NCI-H345 (cell line): ENCODE data around the gene APOOL.
A peak's percentile ranks its signal among the peaks of the same experiment; 100 is the strongest.

Experiments used
- DNase-seq: peaks from one replicate; lab custom pipeline; 2025; lab: John Stamatoyannopoulos, UW

The APOOL gene

DNA sequence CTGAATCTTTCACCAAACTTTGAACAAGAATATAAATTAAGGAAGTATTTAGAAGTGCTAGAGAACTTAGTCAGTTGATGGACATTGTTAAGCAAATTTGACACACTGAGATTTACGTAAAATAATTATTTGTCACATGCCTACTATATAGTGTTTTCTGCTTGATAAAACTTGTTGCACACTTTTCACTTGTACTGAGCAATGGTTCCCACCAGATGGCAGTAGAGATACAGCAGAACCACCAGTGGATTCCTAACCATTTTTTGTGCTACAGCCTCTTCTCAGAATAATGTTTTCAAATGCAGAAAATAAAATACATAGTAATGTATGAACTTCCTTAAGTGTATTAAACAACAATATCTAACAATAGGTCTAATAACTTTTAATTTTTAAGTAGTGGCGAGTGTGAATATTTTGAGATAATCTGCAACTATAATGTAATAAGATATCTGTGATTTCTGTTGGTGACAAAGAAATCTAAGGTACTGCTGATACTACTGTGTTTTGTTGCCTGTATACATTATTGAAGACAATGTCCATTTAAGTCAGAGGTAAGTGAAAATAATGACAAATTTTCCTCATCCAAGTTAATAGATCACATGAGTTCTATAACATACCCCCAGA lies 81.2 kb downstream of the APOOL start:
- DNase-seq = peak; percentile 1

DNA sequence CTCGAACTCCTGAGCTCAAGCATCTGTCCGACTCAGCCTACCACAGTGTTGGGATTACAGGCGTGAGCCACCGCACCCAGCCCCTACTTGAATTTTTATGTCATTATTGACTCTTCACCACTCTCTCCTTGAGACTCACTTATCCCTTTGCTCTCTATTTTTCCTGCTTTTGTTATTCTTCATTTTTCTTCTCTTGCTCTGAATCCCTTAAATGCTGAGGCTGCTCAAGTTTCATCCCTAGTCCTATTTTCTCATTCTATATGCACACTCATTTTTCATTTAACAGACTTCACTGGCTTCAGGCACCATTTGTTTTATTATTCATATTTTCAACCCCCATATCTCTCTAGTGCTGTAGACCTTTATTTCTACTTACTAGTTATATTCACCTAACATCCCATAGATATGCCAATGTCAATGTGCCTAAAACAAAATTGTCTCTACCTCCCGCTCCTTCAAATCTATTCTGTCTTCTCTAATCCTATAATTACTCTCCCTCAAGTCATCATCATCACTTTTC lies 85.7 kb downstream of the APOOL start:
- no peak for DNase-seq

DNA sequence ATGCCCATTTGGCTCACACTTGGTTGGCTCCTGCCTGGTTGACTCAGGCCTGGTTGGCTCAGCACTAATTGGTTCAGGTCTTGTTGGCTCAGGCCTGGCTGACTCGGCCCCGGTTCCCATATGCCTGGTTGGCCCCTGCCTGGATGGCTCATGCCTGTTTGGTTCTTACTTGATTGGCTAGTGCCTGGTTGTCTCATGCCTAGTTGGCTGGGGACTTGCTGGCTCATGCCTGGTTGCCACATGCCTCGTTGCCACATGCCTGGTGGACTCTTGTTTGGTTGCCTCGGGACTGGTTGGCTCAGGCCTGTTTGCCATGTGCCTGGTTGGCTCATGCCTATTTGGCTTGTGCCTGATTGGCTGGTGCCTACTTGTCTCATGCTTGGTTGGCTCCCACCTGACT lies 103.7 kb downstream of the APOOL start:
- no peak for DNase-seq

DNA sequence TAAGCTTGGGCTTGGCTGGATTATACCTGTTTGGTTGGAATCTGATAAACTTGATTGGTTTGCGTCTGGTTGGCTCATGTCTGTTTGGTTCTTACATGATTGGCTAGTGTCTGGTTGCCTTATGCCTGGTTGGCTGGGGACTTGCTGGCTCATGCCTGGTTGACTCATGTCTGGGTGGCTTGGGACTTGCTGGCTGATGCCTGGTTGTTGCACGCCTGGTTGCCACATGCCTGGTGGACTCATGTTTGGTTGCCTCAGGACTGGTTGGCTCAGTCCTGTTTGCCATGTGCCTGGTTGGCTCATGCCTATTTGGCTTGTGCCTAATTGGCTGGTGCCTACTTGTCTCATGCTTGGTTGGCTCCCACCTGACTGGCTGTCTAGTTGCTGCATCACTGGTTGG lies 104.5 kb downstream of the APOOL start:
- no peak for DNase-seq

DNA sequence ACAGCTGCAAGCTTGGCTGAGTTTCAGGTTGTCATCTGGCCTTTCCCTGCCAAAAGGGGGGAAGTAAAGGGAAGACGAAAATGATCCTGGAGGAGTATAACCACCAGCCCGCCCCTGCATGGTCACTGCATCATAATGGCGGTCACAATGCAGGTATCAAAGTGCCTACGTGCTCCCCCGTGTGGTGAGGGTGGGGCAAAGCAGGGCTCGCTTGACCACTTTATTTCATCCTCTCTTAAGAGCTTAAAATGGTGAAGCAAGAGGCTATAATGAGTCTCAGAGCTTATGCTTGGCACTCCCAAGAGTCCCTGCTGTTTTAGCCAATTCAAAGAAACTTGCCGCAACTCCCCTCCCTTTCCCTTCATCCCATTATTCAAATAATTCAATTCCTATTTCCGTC lies 105.6 kb downstream of the APOOL start:
- no peak for DNase-seq

DNA sequence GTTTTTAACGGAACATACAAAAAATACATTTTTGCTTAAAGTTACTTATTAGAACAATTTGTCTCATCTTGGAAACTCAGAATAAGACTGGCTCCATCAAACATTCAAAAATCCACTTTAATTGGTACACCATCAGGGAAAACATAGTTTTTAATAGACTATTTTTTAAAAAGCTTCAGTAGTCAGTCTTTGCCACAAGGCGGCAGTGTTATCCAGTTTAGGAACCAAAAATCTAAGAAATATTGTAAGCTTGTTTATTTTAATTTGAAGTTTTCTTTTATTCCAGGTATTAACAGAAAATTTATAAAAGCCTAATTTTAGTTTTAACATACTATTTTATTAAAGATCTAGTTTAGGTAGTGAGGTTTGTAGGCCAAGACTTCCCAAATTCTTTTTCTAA lies 107.7 kb downstream of the APOOL start:
- DNase-seq = no peak

DNA sequence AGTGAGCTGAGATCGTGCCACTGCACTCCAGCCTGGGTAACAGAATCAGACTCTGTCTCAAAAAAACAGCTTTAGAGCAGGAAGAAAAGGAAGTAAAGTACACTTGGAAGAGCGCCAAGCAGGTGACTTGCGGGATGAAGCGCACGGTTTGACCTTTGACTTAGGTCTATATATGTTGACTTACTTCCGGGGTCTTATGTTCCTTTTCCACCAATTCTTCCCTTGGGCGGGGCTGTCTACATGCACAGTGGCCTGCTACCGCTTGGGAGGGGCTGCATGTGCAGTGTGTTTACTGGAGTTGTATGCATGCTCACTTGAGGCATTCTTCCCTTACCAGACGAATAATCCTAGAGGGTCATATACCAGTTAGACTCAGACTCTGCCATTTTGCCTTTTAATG lies 108.6 kb downstream of the APOOL start:
- no peak for DNase-seq

DNA sequence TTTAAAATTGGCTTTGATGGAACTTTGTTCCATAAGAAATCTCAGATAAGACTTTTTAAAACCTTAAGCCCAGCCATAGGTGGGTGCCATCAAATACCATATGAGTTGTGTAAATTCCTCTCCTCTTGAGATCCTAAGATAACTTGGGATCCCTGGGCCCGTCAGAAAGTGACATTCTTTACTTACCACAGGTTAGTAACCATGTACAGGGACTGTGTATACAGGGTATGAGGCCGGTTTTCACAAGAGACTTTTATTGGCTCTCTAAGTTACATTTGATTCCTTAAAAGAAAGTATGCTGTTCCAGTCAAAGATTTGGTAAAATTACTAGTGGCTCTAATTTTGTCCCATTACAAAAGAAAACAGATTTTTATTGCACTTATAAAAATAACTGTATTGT lies 110.1 kb downstream of the APOOL start:
- DNase-seq = no peak

DNA sequence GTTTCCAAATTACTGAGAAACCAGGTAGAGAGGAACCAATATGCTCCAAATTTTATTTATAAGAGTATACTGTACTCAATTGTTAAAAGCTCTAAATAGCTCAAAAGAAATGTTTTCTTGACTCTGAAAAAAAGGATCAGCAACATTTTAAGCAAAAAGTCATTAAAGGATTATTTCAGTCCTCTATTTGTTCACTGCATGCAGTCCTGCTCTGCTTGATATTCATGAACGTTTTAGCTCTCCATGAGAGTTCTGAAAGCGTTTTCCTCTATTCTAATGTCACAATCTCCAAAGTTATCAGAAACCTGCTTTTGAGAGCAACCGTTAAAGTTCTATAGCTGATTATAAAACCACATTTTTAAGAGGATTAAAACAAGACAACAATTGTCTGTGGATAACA lies 110.5 kb downstream of the APOOL start:
- DNase-seq = no peak

DNA sequence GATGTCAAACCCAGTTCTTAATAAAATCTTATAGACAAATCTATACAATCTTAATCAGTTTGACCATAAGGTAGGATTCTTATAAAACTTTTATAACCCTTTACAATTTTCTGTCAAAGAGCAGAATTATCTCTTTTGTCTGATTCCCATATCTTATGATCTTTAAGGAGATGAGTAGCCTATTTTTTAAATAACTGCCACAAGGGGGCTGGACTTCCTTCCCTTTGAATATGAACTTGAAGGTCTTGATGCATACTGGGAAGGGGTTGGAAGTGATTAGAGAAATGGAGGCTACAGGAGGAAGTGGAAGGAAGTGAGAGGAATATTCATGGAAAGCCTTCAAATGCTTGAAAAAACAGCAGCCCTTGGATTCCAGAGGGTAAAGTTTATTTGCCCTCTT lies 111.1 kb downstream of the APOOL start:
- DNase-seq = no peak

DNA sequence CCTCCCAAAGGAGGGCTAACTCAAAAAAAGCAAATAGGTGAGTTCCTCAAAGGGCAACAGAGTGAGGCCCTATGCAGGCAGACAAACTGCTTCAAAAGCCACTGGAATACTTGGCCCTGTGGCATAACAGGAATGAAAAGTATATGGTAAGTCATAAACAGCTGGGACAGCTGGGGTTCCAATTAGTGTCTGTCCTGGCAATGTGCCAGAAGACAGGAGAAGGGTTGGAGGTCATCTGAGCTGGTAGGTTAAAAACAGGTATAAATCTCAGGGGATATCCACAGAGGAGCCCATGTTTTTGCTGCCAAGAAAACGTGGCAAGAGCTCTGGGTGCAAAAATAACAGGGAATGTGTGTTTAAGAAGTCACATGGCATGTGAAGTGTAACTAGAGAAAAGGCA lies 111.6 kb downstream of the APOOL start:
- peak; percentile 34 for DNase-seq

DNA sequence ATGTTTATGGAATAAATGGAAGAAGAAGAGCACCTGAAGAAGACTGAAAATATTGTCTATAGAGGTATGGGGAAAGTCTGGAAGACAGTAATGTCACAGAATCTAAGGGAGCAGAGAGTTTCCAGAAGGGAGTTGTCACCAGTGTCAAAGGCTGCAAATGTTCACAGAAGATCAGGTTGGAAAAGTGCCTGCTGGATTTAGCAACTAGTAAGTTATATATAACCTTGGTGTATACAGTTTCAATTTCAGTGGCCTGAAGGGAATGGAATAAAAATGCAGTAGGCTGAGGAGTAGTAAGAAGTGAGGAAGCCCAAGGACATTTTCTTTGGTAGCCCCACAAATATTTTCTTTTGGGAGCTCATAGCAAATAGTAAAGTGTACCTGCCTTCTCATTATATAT lies 132.7 kb downstream of the APOOL start:
- no peak for DNase-seq

DNA sequence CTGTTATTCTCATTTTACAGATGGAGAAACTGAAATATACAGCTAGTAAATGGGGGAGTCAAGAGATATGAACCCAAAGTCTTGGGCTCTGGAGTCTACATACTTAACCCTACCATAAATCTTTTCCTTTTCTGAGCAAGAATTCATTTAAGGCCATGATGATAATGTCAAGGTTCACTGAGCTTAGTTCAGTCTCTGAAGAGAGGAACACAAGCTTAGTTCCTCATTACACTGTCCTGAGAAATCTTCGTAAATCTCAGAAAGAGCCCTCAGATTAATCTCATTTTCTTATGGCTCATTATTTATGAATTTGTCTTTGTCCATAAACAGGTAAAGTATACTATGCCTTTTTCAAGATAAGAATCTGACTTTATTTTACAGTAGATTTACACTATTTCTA lies 135.7 kb downstream of the APOOL start:
- DNase-seq = no peak

DNA sequence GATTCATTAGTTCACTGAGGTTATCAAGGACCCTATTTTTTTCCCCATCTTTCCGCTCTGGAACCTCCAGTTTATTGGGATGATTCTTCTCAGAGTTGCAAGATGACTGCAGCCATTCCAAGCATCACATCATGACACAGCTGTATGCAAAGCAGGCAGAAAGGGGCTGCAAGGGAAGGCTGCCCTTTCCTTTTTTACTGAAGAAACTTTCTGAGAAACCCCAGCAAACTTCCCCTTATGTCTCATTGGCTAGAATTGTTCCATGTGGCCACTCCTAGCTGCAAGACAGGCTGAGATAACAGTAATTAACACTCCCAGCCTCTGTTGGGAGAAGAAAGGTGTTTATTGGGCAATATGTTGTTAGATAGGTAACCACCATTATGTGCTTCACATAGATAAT lies 137.3 kb downstream of the APOOL start:
- DNase-seq = no peak
